Liver (tissue), 9 donors: ENCODE data around the gene PIK3R5. TPM values are rescaled to one million over a fixed set of nuclear protein-coding genes. Genes with fewer than 3 reads are reported as not detected.

Experiments used
- DNase-seq: peaks from one replicate; pipeline ENCODE4 v3.0.0-alpha.2; 2017; ENCODE audit warnings: low spot score
- H3K27ac ChIP-seq, 2 donors: one replicate each; pipeline ENCODE4 v1.7.0; 2013; ENCODE audit warnings: inconsistent platforms in 2 of 2, low read length in 2 of 2, control low read depth in 1 of 2, low read depth in 1 of 2, mild to moderate bottlenecking in 1 of 2
- H3K27me3 ChIP-seq, 4 donors: one replicate each; pipeline versions ENCODE4 v1.6.1 to v1.7.0; 2013; ENCODE audit warnings: low read length in 3 of 4, inconsistent platforms in 1 of 4, mild to moderate bottlenecking in 1 of 4, moderate library complexity in 1 of 4; ENCODE audit not compliant: control insufficient read depth in 4 of 4, insufficient read depth in 4 of 4
- H3K36me3 ChIP-seq, 4 donors: one replicate each; pipeline versions ENCODE4 v1.6.1 to v1.7.0; 2013; ENCODE audit warnings: low read length in 3 of 4, mild to moderate bottlenecking in 3 of 4, low read depth in 1 of 4, moderate library complexity in 1 of 4; ENCODE audit not compliant: control insufficient read depth in 4 of 4, insufficient read depth in 3 of 4
- H3K4me1 ChIP-seq, 4 donors: one replicate each; pipeline versions ENCODE4 v1.6.1 to v1.7.0; 2013; ENCODE audit warnings: low read length in 3 of 4, mild to moderate bottlenecking in 3 of 4, moderate library complexity in 1 of 4; ENCODE audit not compliant: control insufficient read depth in 4 of 4, insufficient read depth in 4 of 4
- H3K4me3 ChIP-seq, 3 donors: one replicate each; pipeline versions ENCODE4 v1.6.1 to v1.7.0; 2013; ENCODE audit warnings: low read length in 3 of 3, control low read depth in 1 of 3, low read depth in 1 of 3, mild to moderate bottlenecking in 1 of 3
- H3K9ac ChIP-seq, 2 donors: one replicate each; pipeline ENCODE4 v1.7.0; 2013; ENCODE audit warnings: low read length in 2 of 2, mild to moderate bottlenecking in 2 of 2, moderate library complexity in 2 of 2, control low read depth in 1 of 2, low read depth in 1 of 2
- H3K9me3 ChIP-seq, 4 donors: one replicate each; pipeline versions ENCODE4 v1.6.1 to v1.7.0; 2013; ENCODE audit warnings: low read length in 3 of 4; ENCODE audit not compliant: control insufficient read depth in 4 of 4
- ATF3 ChIP-seq: IDR thresholded peaks from 2 replicates; pipeline ENCODE4 v1.6.1; 2016; ENCODE audit warnings: antibody characterized with exemption
- CTCF ChIP-seq: fragments of 150-350 bp; IDR thresholded peaks from 2 replicates; pipeline ENCODE4 v1.5.1; 2017; ENCODE audit warnings: improper control_type of control experiment, low read depth, low read length; ENCODE audit not compliant: missing input control
- EGR1 ChIP-seq, 2 donors: IDR thresholded peaks; 2 replicates each; pipeline ENCODE4 v1.6.1; 2016 to 2018; ENCODE audit warnings: antibody characterized with exemption in 2 of 2, low read depth in 2 of 2
- FOXA1 ChIP-seq: IDR thresholded peaks from 2 replicates; pipeline ENCODE4 v1.6.1; 2016; ENCODE audit warnings: antibody characterized with exemption
- GABPA ChIP-seq, 2 donors: IDR thresholded peaks in 1 of 2; conservative IDR thresholded peaks in 1 of 2; 2 replicates each; pipeline ENCODE4 v1.6.1; 2016; ENCODE audit warnings: antibody characterized with exemption in 2 of 2, mild to moderate bottlenecking in 1 of 2, moderate library complexity in 1 of 2
- HNF4G ChIP-seq: IDR thresholded peaks from 2 replicates; pipeline ENCODE4 v1.6.1; 2016; ENCODE audit warnings: antibody characterized with exemption
- JUND ChIP-seq, 2 donors: IDR thresholded peaks; 2 replicates each; pipeline ENCODE4 v1.6.1; 2016; ENCODE audit warnings: antibody characterized with exemption in 2 of 2
- RXRA ChIP-seq, 2 donors: IDR thresholded peaks; 2 replicates each; pipeline ENCODE4 v1.6.1; 2017 to 2018; ENCODE audit warnings: antibody characterized with exemption in 2 of 2, mild to moderate bottlenecking in 1 of 2
- SP1 ChIP-seq: IDR thresholded peaks from 2 replicates; pipeline ENCODE4 v1.6.1; 2018; ENCODE audit warnings: antibody characterized with exemption, mild to moderate bottlenecking
- ZBTB33 ChIP-seq: IDR thresholded peaks from 2 replicates; pipeline ENCODE4 v1.6.1; 2016; ENCODE audit warnings: antibody characterized with exemption
- WGBS: extraction: QIAGEN DNeasy Blood & Tissue Kit; methylation state at CpG from one replicate; pipeline ENCODE4 v1.1.7; 2013; 5-methylcytosine and 5-hydroxymethylcytosine counted together
- polyA plus RNA-seq, 2 donors: library from polyadenylated mRNA; stranded (reverse) in 1 of 2; unstranded in 1 of 2; fragments of 200-250 nt in 1 of 2; fragments of >200 nt in 1 of 2; fragmentation: Nextera tagmentation in 1 of 2; extraction: Ambion mirVana in 1 of 2; gene quantifications; one replicate each; pipeline versions ENCODE4 v1.2.1 to v1.2.3, GENCODE V29; 2013 to 2015
- total RNA-seq, 2 donors: library from RNA; depleted of rRNA; stranded (reverse); fragments of >200 nt; gene quantifications; one replicate each; pipeline ENCODE4 v1.2.3, GENCODE V29; 2014
- TF ChIP-seq, protein P1 (sequence below): IDR thresholded peaks from 2 replicates; pipeline ENCODE4 v1.6.1; 2016; ENCODE audit warnings: antibody characterized with exemption, mild to moderate bottlenecking
- donor health status: healthy.
- donor health status: healthy.
- donor health status: healthy.
- donor health status: healthy.
- donor health status: healthy.

PIK3R5 gene
- total and polyA plus RNA-seq, 4 donors, result 0.93 to 7.8 (median 2.6) TPM

GRCh38 chr17:8875957-8876356, 89.5 kb downstream of the PIK3R5 start:
- H3K36me3 ChIP-seq, result peaks cover 0 to 5% (median 0%) of the 10 kb centered on the region in 4 donors
- no peaks in the 10 kb centered on the region for H3K4me1 ChIP-seq
- TF ChIP-seq GABPA (IDR thresholded peaks at IDR 0.05 in 1 of 2, conservative IDR thresholded peaks at IDR 0.05 in 1 of 2) (no peak), ATF3 (no peak)
- 79% methylated on average over 5 of the region's 5 CpGs for WGBS
- H3K9me3 ChIP-seq, result peaks cover 0 to 2% (median 0%) of the 10 kb centered on the region in 4 donors
- H3K27ac ChIP-seq, result no peak overlapping the region
- DNase-seq, result no peak
- H3K4me3 ChIP-seq, result no peak overlapping the region
- H3K9ac ChIP-seq, result no peak overlapping the region
- H3K27me3 ChIP-seq, result peaks cover 0 to 5% (median 0%) of the 10 kb centered on the region in 4 donors

DNA sequence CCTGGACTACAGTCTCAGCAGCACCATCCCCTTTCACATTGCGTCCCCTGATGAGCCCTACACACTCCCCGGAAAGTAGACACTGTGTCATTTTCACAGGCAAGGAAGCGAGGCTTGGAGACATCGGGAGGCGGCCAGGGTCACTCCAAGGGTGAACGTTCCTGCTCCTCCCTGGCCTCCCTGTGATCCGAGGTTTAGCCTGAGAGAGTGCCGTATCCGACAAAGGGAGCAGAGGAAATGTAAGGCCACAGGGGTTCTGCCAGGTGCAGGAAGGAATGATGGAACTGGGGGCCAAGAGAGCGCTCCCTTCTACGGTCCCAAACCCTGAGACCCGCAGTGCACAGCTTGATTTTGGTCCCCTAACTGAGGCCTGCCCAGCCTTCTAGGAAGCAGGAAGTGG, 90.1 kb downstream of the PIK3R5 start:
- no peak overlapping the region for H3K9ac ChIP-seq
- peaks cover 0 to 2% (median 0%) of the 10 kb centered on the region in 4 donors for H3K9me3 ChIP-seq
- TF ChIP-seq SP1 (no peak), EGR1 (IDR thresholded peaks at IDR 0.05; ENCODE audit: low read depth in 2 of 2) (no peak), JUND (IDR thresholded peaks at IDR 0.05) (no peak)
- TF ChIP-seq, protein P1, sequence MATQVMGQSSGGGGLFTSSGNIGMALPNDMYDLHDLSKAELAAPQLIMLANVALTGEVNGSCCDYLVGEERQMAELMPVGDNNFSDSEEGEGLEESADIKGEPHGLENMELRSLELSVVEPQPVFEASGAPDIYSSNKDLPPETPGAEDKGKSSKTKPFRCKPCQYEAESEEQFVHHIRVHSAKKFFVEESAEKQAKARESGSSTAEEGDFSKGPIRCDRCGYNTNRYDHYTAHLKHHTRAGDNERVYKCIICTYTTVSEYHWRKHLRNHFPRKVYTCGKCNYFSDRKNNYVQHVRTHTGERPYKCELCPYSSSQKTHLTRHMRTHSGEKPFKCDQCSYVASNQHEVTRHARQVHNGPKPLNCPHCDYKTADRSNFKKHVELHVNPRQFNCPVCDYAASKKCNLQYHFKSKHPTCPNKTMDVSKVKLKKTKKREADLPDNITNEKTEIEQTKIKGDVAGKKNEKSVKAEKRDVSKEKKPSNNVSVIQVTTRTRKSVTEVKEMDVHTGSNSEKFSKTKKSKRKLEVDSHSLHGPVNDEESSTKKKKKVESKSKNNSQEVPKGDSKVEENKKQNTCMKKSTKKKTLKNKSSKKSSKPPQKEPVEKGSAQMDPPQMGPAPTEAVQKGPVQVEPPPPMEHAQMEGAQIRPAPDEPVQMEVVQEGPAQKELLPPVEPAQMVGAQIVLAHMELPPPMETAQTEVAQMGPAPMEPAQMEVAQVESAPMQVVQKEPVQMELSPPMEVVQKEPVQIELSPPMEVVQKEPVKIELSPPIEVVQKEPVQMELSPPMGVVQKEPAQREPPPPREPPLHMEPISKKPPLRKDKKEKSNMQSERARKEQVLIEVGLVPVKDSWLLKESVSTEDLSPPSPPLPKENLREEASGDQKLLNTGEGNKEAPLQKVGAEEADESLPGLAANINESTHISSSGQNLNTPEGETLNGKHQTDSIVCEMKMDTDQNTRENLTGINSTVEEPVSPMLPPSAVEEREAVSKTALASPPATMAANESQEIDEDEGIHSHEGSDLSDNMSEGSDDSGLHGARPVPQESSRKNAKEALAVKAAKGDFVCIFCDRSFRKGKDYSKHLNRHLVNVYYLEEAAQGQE, result no peak
- H3K4me1 ChIP-seq, result no peaks in the 10 kb centered on the region
- no peak overlapping the region for H3K4me3 ChIP-seq
- 69% methylated on average over 12 of the region's 12 CpGs for WGBS
- peaks cover 0 to 5% (median 0%) of the 10 kb centered on the region in 4 donors for H3K27me3 ChIP-seq
- H3K36me3 ChIP-seq, result peaks cover 0 to 5% (median 0%) of the 10 kb centered on the region in 4 donors
- DNase-seq, result no peak
- H3K27ac ChIP-seq, result no peak overlapping the region

- H3K27ac ChIP-seq, result no peak overlapping the region
- TF ChIP-seq, protein P1, result no peak
- TF ChIP-seq HNF4G (no peak), RXRA (IDR thresholded peaks at IDR 0.05) (no peak), FOXA1 (no peak), ZBTB33 (no peak), CTCF (no peak), ATF3 (no peak)
- H3K4me3 ChIP-seq, result no peak overlapping the region
- H3K36me3 ChIP-seq, result peaks cover 0 to 5% (median 0%) of the 10 kb centered on the region in 4 donors
- H3K4me1 ChIP-seq, result no peaks in the 10 kb centered on the region
- H3K9ac ChIP-seq, result no peak overlapping the region
- WGBS, result 44% methylated on average over 19 of the region's 19 CpGs
- peaks cover 0 to 2% (median 0%) of the 10 kb centered on the region in 4 donors for H3K9me3 ChIP-seq
- DNase-seq, result no peak
- H3K27me3 ChIP-seq, result peaks cover 0 to 5% (median 0%) of the 10 kb centered on the region in 4 donors
Observed at GRCh38 chr17:8873801-8874715, 91.4 kb downstream of the PIK3R5 start.
